ENCODE results near the gene CFAP74. TPM values are rescaled to one million over a fixed set of nuclear protein-coding genes. Genes with fewer than 3 reads are reported as not detected.

The CFAP74 gene
- total RNA-seq, 1 experiment from 2014 or later = not detected

DNA sequence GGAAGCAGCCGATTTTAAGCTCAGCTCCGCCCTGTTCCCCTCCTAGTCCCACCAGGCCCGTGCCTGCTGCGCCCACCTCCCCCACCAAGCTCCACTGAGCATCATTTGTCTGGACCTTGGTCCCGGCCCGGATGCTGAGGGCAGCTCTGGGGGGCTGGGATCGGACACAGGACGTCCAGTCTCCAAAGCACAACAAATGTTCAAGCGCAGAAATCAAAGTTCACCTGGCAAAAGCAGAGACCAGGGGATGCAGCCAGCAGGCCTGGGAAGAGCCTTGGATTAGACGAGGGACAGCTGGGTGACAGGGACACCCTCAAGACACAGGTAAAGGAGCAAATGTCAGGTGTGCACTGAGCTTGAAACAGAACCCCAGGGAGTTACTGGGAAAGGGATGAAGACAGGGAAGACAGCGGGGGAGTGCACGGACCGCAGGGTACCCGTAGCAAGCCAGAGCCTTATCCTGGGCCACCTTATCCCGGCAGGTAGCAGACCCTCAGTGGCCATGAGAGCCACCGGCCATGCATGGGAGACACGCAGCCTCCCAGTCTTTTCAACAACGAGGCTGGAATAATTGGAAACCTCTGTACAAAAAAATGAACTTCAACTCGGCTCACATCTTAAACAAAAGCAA, 62.3 kb downstream of the CFAP74 start:
- no TSS peak for BruUV-seq (replicated peaks)
- H3K9me3 Mint-ChIP-seq (ENCODE audit: unreplicated experiment) = no peaks in the 10 kb centered on the region
- intact Hi-C loops (cut with micrococcal nuclease) = no loop called here
- H3K4me3 Mint-ChIP-seq (ENCODE audit: unreplicated experiment) = no peak overlapping the region
- CTCF ChIA-PET = interaction anchor here (0.6 to 8.8 kb wide), 4 partner anchors 15 to 104 kb away, joined by 3 to 118 read pairs (median 4); no protein-coding TSS in a partner anchor
- POLR2A ChIA-PET = no interaction called here
- no peak for DNase-seq (ENCODE audit: unreplicated experiment)
- H3K27ac Mint-ChIP-seq (ENCODE audit: low read depth, unreplicated experiment) = no peak overlapping the region
- H3K4me1 Mint-ChIP-seq (ENCODE audit: insufficient read depth, unreplicated experiment) = no peaks in the 10 kb centered on the region
- peaks cover 17% of the 10 kb centered on the region for H3K27me3 Mint-ChIP-seq (ENCODE audit: insufficient read depth, unreplicated experiment)
- no peaks in the 10 kb centered on the region for H3K36me3 Mint-ChIP-seq (ENCODE audit: insufficient read depth, unreplicated experiment)
- no peak for TF ChIP-seq CTCF (IDR thresholded peaks at IDR 0.05; ENCODE audit: unreplicated experiment)

DNA sequence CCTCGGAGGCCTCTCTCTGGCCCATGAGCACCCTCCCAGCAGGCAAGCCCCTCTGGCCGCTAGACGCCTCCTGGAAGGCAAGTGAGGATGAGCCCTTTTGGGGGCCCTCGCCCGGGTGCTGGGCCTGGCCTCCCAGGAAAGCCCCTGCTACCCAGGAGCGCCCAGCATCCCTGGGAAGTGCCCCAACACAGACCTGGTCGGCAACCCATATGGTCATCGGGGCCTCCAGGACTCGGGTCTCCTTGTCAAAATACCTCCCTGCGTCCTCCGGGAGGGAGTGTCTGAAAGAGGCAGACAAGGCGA, 63.5 kb downstream of the CFAP74 start:
- no TSS peak for BruUV-seq (replicated peaks)
- intact Hi-C loops (cut with micrococcal nuclease) = no loop called here
- no peaks in the 10 kb centered on the region for H3K4me1 Mint-ChIP-seq (ENCODE audit: insufficient read depth, unreplicated experiment)

GRCh38 chr1:1939296-1940122, 64.1 kb downstream of the CFAP74 start:
- intact Hi-C loops (cut with micrococcal nuclease) = no loop called here
- no peak overlapping the region for H3K4me3 Mint-ChIP-seq (ENCODE audit: unreplicated experiment)
- CTCF ChIA-PET = interaction anchor here (0.7 kb wide), 1 partner anchor 105 kb away, joined by 4 read pairs; no protein-coding TSS in a partner anchor
- no peaks in the 10 kb centered on the region for H3K36me3 Mint-ChIP-seq (ENCODE audit: insufficient read depth, unreplicated experiment)
- no peaks in the 10 kb centered on the region for H3K4me1 Mint-ChIP-seq (ENCODE audit: insufficient read depth, unreplicated experiment)
- H3K9me3 Mint-ChIP-seq (ENCODE audit: unreplicated experiment) = peaks cover 11% of the 10 kb centered on the region
- no peak for TF ChIP-seq CTCF (IDR thresholded peaks at IDR 0.05; ENCODE audit: unreplicated experiment)
- no peak overlapping the region for H3K27ac Mint-ChIP-seq (ENCODE audit: low read depth, unreplicated experiment)
- DNase-seq (ENCODE audit: unreplicated experiment) = no peak
- POLR2A ChIA-PET = no interaction called here
- H3K27me3 Mint-ChIP-seq (ENCODE audit: insufficient read depth, unreplicated experiment) = peaks cover 17% of the 10 kb centered on the region
- BruUV-seq (replicated peaks) = no TSS peak

More for the DNA sequence above, 63.5 kb downstream of the CFAP74 start:
- peaks cover 17% of the 10 kb centered on the region for H3K27me3 Mint-ChIP-seq (ENCODE audit: insufficient read depth, unreplicated experiment)
- no peak overlapping the region for H3K4me3 Mint-ChIP-seq (ENCODE audit: unreplicated experiment)
- ChIA-PET POLR2A (no interaction called here), CTCF (interaction anchor here (0.7 to 8.8 kb wide), 2 partner anchors 104 to 105 kb away, joined by 4 to 118 read pairs; no protein-coding TSS in a partner anchor)
- no peak overlapping the region for H3K27ac Mint-ChIP-seq (ENCODE audit: low read depth, unreplicated experiment)
- no peak for DNase-seq (ENCODE audit: unreplicated experiment)
- peaks cover 5% of the 10 kb centered on the region for H3K9me3 Mint-ChIP-seq (ENCODE audit: unreplicated experiment)
- H3K36me3 Mint-ChIP-seq (ENCODE audit: insufficient read depth, unreplicated experiment) = no peaks in the 10 kb centered on the region
- no peak for TF ChIP-seq CTCF (IDR thresholded peaks at IDR 0.05; ENCODE audit: unreplicated experiment)

DNA sequence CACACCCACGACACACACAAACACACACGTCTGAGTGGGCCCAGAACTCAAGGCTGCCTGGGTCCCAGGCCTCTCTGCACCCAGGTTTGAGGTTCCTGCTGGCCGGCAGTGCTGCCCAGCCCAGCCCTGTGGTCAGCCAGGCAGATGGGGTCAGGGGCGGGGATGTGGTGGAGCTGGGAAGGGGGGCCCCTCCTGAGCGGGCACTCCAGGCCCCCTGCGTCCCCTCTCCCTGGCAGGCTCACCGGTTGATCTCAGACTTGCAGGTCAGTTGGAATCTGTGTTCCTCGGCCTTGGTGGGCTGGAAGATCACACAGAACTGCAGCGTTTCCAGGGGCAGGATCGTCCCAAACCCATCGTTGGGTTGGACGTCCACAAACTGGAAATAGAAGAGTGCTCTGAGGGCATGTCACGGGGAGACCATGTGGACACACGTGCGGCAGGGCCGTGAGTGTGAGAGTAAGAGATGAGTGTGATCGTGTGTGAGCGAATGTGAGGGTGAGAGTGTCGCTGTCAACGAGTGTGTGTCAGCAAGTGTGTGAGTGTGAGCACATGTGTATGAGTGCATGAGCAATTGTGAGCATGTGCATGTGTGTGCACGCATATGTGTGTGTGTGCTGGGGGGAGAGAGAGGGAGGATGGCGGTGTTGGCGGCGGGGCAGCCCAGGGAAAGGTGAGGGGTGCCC, 64.8 kb downstream of the CFAP74 start:
- ChIA-PET POLR2A (no interaction called here), CTCF (no interaction called here)
- peaks cover 17% of the 10 kb centered on the region for H3K27me3 Mint-ChIP-seq (ENCODE audit: insufficient read depth, unreplicated experiment)
- BruUV-seq (replicated peaks) = no TSS peak
- no peak overlapping the region for H3K4me3 Mint-ChIP-seq (ENCODE audit: unreplicated experiment)
- no peaks in the 10 kb centered on the region for H3K36me3 Mint-ChIP-seq (ENCODE audit: insufficient read depth, unreplicated experiment)
- intact Hi-C loops (cut with micrococcal nuclease) = no loop called here
- peaks cover 19% of the 10 kb centered on the region for H3K9me3 Mint-ChIP-seq (ENCODE audit: unreplicated experiment)
- TF ChIP-seq CTCF (IDR thresholded peaks at IDR 0.05; ENCODE audit: unreplicated experiment) = no peak
- H3K27ac Mint-ChIP-seq (ENCODE audit: low read depth, unreplicated experiment) = no peak overlapping the region
- DNase-seq (ENCODE audit: unreplicated experiment) = no peak
- H3K4me1 Mint-ChIP-seq (ENCODE audit: insufficient read depth, unreplicated experiment) = no peaks in the 10 kb centered on the region

All from MCF 10A (cell line).